Measurements from ENCODE around the gene RCAN2.

Gene RCAN2

DNA sequence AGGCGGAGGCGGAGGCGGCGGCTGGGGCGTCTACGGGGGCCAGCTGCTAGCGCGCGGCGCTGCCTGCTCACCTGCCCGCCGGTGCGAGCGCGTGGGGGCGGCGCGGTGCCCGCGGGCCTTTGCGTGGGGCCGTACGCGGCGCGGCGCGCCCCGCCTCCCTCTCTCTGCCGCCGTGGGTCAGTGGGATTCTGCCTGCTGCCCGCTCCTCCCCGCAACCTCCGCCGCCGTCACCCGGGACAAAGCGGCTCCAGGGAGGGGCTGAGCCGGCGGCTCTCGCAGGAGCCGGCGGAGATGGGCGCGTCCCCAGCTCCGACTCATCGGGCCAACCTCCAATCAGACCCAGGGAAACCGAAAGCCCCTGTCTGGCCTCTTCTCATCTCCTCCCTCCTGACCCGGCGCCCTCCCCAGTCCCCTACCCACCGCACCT lies at the start of gene RCAN2:
TSS of gene RCAN2 (minus strand) at position 249 of the 427 bp plus-strand sequence.
- DNase-seq, result no peak

DNA sequence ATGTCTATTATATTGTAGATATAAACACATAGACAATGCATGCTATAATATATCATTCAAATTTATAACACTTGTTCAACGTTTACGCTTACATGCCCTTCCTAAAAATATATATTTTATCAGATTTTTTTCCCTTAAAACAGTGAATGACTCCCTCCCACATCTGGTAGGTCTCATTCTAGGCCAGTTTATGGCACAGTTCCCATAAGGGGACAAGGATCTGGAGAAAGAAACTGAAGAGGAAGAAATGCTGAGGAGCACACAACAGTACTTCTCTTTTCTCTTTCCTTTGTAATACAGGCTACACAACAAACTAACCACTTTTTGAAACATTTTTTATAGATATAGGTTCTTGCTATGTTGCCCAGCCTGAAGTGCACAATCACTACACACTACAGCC lies 48.6 kb upstream of the RCAN2 start:
- DNase-seq, result no peak

DNA sequence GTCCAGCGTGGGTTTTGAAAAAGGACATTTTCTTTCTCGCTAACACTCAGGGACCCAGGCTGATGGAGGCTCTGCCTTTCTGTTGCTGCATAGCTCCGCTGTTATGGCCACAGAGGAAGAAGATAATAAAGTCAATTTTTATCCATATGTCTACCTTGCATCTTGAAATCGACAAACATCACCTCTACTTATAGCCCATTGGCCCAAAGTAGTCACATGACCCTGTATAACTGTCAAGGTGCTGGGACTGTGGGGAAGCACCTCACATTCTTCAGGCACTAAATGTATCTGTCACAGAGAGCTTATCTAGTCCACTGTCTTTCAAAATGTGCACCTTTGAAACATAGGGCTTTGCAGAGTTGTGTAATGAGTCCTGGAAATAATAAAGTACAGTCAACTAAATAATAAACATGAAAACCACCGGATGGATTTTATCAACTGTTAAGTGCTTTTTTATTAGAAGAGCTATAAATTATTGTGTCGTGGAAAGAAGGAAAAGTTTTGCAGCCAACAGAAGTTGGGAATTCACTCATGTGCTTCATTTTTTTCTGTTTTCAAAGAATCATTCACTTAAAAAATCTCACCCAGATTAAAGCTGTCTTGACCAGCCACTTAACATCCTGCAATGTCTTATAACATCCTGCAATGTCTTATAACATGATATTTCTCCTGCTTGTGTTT lies 47.7 kb upstream of the RCAN2 start:
- no peak for DNase-seq

DNA sequence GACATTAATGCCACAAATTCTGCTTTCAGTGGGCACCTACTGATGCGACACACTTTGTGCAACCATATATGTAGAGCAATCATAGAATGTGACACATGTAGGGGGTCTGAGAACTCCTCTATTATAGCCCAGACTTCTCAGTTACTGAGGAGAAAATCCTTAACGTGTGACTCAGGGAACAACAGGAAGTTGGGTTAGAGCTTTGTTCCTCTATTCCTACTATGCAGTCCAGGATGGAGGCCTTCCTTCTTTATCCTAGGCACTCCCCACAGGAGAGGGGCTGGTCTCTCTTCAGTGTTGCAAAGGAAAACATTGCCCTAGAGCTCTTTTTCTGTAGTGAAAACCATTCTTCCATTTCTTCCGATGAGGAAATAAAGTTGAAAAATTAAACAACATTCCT lies 39.6 kb upstream of the RCAN2 start:
- DNase-seq, result no peak

DNA sequence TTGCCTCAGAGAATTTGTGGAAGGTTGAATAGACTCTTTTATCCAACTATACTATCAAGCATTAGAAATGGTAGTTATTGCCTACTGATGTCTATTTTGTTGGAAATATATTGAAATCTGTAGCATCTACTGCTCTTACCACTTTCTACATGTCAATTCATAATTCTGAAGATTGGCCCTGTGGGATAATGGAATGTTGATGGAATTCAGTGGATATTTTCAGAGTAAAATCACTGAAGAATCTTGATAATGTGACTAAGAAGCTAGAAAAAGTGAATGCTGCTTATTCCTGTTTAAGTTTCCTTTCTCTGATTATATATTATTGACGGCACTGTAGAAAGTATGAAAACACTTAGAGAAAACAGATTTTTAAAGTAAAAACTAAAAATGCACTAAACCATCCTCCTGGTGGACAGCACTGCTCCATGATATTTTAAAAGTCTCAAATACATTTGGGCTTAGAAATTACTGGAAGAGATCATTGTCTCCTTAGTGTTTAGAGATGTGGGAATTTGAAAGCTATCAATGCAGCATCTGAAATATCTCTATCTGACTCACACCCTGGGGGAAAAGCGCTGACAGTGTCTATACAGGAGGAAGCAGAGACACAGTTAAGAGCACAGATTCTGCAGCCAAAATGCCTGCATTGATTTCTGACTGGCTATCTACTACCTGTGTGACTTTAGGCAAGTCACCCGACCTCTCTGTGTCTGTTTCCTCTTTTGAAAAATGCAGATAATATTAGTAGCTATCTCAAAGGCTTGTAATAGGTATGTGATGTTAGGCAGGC lies 37.9 kb upstream of the RCAN2 start:
- DNase-seq, result no peak

DNA sequence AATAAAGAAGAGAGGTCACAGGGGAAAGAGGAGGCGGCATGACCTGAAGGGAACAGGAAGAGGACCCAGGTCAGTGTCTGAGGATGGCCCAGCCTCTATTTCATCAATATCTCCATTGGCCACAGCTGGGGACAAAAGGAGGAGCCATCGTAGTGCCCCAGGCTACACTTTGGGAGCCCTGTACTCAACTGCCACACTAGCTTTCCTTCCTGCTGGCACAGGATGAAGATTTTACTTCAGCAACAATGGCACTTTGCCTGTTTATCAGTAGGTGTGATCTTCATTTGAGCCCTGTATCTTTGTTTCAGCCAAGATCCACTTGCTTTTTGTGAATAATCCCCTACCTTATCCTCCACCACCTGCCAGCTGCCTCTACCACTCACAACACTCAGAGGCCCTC lies 35.4 kb upstream of the RCAN2 start:
- no peak for DNase-seq

DNA sequence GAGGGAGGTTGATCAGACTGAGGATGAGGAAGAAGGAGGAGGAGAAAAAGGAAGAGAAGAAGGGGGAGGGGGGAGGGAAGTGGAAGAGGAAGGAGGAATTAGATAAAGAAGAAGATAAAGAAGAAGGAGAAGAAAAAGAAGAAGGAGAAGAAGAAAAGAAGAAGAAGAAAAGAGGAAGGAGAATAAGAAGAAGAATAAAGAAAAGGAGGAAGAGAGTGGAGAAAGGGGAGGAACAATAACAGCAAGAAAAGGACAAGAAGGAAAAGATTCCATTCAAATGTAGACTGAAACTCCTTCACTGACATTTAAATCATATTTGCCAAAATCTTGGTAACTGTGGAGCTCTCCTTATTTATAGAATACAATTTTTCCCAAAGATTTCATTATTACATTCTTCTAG lies 34.3 kb upstream of the RCAN2 start:
- no peak for DNase-seq

DNA sequence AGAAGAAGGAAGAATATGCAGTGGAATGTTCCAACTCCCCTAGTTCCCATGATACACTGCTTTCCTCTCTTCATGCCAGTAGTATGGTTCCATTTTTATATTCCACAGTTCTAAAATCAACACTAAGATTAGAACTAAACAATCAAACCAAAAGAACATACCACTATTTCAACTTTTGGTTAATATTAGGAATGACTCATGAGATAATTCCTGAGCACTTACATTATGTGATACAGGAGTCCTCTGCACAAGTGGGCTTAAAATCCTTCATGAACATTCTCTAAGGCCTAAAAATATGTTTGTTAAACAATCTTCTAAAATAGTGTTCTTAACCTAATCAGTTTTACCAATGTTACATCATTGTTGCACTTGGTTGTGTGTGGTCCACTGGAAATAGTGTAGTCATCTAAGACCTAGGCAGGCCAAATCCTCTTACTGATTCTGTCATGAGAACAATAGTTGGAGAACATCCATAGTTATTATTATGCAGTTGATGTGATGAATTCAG lies 30.3 kb upstream of the RCAN2 start:
- no peak for DNase-seq

DNA sequence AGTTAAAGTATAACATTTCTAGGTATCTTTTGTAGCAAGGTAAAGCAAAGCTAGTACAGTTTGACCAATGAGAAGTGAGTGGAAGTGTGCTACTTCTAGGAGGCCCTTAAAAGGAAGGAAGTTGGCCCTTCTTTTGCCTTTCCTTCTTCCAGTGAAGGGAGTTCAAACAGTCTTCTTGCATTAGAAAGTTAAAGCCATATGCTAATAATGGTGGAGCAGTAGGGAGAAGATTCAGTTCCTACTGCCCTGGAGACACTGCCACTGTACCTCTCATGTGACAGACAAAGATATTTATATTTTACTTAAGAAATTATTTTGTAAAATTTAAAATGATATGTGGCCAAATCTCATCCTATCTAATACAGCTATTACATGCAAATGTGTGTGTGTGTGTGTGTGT lies 26.0 kb upstream of the RCAN2 start:
- no peak for DNase-seq

DNA sequence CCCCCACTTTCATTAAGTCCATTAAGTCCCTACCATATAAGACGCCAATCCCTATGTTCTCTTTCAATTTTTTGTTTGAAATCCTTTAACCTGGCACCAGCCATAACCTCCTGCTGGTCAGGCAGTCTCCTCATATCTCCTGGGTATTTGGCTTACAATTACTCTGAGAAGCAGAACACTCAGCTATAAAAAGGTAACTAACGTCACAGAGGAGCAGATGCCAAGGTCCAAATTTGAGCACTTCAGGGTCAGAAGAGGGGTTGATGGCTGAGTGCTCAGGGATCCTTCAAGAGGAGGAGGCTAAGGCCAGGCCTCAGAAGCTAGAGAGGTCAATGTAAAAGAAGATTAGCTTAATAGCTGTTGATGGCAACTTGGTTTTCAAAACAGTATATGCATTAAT lies 22.3 kb upstream of the RCAN2 start:
- no peak for DNase-seq

DNA sequence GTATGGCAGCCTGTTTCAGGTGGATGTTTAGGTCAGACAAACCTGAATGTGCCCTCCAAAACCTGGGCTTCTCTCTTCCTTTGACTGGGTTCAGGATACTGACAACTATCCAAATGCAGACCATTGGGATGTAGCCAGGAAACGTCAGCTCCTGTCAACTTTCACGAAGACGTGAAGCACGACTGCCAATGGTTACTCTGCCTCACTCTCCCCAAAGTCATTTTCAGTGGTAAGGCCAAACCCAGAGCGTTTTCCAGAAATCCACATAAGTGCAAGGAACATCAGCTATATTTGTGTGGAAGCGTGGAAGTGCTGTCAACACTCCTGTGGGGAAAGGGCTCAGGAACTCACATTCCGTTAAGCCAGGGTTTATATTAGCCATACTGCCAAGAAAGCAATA lies 20.1 kb upstream of the RCAN2 start:
- DNase-seq, result no peak

DNA sequence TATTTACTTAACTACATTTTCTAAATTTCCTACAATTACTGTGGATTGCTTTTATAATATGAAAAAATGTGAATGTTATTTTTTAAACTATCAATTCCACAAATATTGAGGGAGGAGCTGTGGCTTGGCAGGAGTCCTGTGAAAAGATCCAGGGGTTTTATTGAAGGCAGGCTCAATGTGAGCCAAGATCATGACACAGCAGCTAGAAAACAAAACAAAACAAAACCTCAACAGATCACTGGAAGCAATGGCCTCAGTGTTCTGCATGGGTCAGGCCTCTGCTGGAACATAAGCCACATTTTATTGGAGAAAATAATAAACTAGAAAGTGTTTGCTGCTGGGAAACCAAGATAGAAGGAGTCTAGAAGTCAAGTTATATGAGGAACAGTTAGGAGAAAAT lies 19.4 kb upstream of the RCAN2 start:
- no peak for DNase-seq

DNA sequence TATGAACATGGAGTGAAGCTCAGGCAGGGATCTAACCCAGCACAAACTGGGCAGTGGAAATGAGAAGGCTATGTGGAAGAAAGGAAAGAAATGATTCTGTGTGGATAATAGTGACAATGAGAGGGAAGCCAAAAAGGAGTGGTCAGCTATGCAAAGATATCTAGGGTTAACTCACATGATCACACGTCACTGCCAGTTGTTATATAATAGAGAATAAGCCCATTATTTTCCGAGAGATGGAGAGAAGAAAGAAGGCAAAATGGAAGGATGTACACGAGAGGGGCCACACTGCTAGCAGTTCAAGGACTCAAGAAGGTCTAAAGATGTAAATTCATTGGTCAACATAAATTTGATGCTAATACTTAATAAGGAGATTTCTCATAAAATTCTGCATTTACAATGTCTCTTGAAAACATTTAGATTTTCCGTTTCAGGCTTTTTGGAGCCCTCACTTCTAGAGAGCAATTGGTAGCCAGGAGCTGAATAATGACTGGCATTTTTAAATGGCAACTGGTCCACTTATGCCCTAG lies 18.8 kb upstream of the RCAN2 start:
- no peak for DNase-seq

DNA sequence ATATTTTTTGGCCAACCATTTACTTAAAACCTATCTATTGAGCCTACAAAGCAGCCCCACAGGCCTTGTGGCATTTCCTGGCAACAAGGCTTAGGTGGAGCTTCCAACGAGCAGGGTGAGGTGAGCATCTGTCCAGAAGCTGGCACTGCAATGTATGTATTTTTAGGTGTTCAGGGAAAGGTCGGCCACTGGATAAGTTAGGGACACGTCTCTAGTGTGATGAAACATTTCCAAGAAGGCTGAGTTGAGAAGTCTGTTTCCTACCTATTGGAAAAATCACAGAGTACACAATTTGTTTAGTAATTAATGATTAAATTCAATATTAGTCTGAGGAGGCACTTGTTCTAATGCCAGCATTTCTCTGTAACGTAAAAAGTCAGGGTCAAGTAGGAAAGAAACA lies 17.8 kb upstream of the RCAN2 start:
- no peak for DNase-seq

DNA sequence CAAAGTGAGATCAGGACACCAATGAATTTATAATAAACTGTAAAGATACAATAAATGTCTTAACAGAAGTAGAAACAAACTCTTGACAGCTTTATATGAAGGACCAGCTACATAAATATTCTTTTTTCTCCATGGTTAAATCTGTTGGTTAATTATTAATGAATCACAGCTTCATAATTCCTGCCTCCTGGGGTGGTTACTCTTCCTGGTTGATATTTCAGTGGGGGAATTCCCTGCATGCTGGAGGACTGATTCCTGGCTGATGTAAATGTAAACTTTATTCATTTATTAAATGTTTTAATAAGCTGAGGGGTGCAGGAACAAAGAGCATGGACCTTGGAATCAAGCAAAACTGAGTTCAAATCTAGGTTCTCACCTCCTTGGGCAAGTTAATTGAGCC lies 16.2 kb upstream of the RCAN2 start:
- no peak for DNase-seq

DNA sequence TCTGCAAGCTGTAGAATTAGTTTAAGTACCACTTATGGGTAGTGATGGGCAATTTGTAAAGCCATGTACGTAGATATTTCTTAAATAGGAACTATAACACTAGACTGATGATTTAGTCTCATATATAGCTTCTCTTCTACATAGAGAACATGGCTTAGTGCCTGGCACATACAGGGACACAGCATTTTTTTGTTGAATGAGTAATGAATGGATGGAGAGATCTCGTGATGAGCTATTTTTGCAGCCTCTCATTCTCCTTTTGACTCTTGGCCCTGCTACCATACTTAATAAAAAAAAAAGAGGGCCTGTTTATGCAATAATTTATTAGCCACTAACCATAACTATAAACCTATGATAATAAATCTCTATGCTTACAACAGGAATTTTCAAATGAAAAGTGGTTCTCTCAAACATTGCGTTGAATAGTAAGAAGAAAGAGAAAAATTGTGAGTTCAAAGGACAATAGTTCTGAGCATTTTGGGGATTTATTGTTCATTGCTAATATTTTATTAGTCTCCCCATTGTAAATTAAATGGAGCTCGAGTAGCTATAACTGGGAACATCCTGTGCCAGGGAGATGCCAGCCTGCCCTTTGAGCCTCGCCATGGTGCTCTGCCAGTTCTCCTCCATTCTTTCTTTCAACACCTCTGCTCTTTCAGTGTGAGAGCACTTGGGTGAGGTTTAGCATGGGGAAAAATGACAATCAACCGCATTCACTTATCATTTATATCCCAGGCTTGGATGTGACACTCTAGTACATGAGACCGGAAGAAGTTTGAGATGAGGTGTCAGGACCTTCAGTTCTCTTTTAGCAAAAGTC lies 14.7 kb upstream of the RCAN2 start:
- no peak for DNase-seq

DNA sequence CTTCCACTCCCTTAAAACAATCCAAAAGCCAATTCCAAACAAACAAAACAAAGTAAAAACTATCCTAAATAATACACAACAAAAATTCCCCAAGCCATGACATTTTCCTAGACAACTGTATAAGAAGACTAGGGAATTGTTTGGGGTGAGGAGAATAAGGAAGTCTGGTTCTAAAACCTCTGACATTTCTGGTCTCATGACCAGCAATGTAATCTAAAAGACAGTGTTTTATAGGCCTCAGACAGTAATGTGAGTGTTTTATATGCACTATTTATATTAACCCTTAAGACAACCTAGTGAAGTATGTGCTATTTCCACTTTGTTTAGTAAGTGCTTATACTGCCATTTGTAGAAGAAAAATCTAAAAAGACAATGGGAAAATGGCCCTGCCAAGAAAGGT lies 13.0 kb upstream of the RCAN2 start:
- no peak for DNase-seq

DNA sequence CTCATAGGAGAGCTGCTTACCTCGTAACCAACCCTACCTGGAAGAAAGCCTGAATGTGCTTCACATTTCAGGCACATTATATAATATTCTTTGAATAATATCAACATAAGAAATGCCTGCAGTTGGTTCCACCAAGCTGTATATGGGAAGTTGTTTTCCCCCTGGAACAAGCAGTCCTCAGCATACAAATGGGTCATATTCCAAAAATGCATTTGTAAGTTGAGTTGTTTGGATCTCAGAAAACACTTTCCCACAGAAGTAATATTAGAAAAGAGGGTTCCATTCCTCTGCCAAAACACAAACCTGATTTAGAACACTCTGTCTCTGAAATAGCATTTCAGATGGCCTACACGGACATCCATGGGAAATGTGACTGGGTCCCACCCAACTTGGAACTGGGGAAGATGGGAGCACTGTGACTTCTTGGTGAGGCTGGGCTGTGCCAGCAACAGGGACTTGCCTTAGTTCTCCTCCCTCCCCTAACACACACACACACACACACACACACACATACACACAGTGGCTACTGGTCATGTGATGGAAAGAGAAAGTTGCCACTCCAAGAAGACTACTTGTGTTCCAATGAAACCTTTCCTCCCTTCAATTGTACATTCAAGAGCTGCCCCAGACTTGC lies 11.4 kb upstream of the RCAN2 start:
- no peak for DNase-seq

DNA sequence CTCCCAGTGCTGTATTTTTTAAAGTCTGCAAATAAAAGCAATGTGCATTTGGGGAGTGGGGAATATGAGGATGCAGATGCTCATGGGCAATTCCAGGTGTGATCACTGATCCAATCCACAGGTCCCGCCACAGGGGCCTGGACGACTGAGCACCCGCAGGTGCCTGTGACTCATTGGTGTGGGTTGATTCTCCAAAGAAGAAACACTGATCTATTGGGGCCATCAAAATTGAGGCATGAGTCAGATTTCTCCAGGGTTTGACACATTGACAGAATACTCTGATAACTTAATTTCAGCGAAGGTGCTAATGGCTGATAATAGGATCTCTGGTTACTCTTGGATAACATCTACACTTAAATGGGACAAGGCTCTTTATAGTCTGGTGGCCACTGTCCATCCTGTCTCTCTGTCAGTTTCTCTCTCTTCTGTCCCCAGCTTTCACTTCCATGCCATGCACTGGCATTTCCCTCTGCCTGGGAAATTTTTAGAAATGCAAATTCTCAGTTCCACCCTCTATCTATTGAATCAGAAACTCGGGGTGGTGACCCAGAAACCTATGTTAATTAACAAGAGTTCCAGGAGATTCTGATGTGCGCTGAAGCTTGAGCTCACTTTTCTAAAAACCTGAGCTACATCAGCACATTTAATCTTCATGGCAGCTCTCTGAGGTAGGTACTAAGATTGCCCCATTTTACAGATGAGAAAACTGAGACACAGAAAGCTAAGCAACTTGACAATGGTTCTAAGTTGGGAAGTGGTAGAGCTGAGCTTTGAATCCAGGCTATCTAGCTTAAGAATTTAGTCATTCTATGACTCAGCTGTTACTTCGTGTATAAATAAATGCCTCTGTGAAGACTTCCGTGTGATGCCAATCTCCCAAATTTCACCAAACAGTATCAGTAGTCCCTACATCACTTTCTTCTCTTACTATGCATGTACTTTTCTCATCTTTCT lies 10.2 kb upstream of the RCAN2 start:
- no peak for DNase-seq

DNA sequence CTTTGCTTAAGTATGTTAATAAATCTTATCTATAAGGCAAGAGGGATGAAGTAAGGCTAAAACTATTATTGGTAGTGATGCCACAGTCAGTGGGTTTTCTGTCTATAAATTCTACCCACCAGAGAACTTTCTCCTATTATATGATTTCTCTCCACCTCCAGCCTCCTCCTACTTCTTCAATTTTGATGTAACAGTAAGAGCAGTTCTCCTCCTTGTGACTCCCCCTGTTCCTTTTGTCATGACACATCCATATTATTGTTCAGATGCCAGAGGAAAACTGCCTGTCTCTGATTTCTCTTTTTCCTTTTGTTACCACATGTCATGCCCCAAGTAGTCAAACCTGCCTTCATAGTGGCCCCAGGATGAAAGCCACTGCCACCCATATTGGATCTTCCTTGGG lies 9.1 kb upstream of the RCAN2 start:
- DNase-seq, result no peak

Data from hematopoietic multipotent progenitor cell treated with erythropoietin and hydrocortisone succinate and interleukin-3 and kit ligand, for 8 days (in vitro differentiated cells).